ENCODE measurements around the gene GPC3. TPM values are rescaled to one million over a fixed set of nuclear protein-coding genes. Genes with fewer than 3 reads are reported as not detected.

GPC3 gene
- total and polyA plus RNA-seq, 2 of the 4 experiments (the other 2 are of a cell fraction) = not detected

DNA sequence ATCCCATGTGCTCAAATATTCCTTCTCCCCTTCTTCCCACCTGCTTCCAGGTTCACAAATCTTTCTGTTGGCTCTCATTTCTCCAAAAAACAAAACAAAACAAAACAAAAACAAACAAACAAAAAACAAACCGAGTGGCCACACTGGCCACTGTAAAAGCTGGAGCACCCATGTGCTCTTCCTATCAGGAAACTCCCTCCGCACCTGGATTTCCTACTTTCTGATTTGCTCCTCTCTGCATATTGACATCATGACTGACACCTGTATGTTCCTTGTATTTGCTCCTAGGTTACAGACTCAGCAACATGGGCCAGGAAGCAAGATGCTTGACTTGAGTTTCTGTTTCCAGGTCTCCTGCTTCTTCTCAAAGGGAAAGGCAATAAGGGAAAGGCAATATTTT, 258.8 kb downstream of the GPC3 start:
- ATAC-seq (ENCODE audit: low read depth) = no peak
- Histone ChIP-seq H3K23ac (ENCODE audit: low read depth, low read length) (no peak overlapping the region), H2BK5ac (ENCODE audit: low read depth, low read length, poor library complexity, severe bottlenecking) (peak overlapping the region; percentile 57), H3K56ac (ENCODE audit: extremely low read depth, insufficient read depth, low read length) (0 out of 2 replicates have a peak overlapping the region, but pooled peaks have one; percentile 26), H3K14ac (replicated peaks; ENCODE audit: low read depth, low read length) (no peak overlapping the region; the same call in 1 of the 2 replicates), H3K9ac (ENCODE audit: low read depth, low read length) (no peak overlapping the region), H2AK5ac (ENCODE audit: low read depth, low read length) (0 out of 2 replicates have a peak overlapping the region, but pooled peaks have one; percentile 48), H2AFZ (replicated peaks; ENCODE audit: low read length, poor library complexity) (peak overlapping the region; percentile 24), H3K27ac (ENCODE audit: insufficient read depth, low read length) (no peak overlapping the region), H2BK120ac (ENCODE audit: low read depth, low read length) (peak overlapping the region; percentile 68), H3K4ac (ENCODE audit: low read depth, low read length) (peak overlapping the region; percentile 62; the same call in 1 of the 2 replicates), H3K18ac (ENCODE audit: low read depth, low read length) (peak overlapping the region; percentile 13; the same call in 1 of the 2 replicates), H3K79me1 (ENCODE audit: low read depth in 1 of 2, low read length in 2 of 2) (no peaks in the 10 kb centered on the region), H3K36me3 (ENCODE audit: control insufficient read depth, insufficient read depth, low read length) (no peaks in the 10 kb centered on the region), H4K5ac (ENCODE audit: low read depth, low read length) (no peak overlapping the region), H4K91ac (ENCODE audit: insufficient read depth, low read depth, low read length) (peak overlapping the region; percentile 21; the same call in 1 of the 2 replicates), H2BK20ac (ENCODE audit: low read depth, low read length) (no peak overlapping the region; the same call in 1 of the 2 replicates), H3K4me1 (ENCODE audit: control insufficient read depth, insufficient read depth, low read length) (peaks cover 2% of the 10 kb centered on the region; the same call in 1 of the 2 replicates), H2AK9ac (replicated peaks; ENCODE audit: low read depth, low read length, poor library complexity) (no peak overlapping the region), H3K9me1 (ENCODE audit: insufficient read depth, low read length) (no peaks in the 10 kb centered on the region; the same call in 1 of the 2 replicates), H3K4me2 (ENCODE audit: low read depth, low read length) (peak overlapping the region; percentile 33; the same call in 1 of the 2 replicates), H4K20me1 (ENCODE audit: insufficient read depth, low read length) (no peaks in the 10 kb centered on the region), H4K8ac (ENCODE audit: low read depth in 2 of 2, low read length in 2 of 2) (peak overlapping the region in 1 of 2 experiments; percentile 26; a peak in 1 of 4 replicates), H3K27me3 (ENCODE audit: control insufficient read depth, insufficient read depth, low read length) (no peaks in the 10 kb centered on the region; the same call in 1 of the 2 replicates), H3K4me3 (ENCODE audit: insufficient read depth, low read depth, low read length) (no peak overlapping the region), H2BK15ac (ENCODE audit: low read depth, low read length) (peak overlapping the region; percentile 12; the same call in 1 of the 3 replicates), H3K9me3 (ENCODE audit: control insufficient read depth, insufficient read depth, low read length) (no peaks in the 10 kb centered on the region)
- no TSS peak for BruUV-seq (replicated peaks)
- dilution Hi-C loops (cut with HindIII; ENCODE audit: low sequenced_read_pairs, unreplicated experiment) (no loop called here), in situ Hi-C loops (cut with MboI; ENCODE audit: low sequenced_read_pairs) (no loop called here), intact Hi-C loops (cut with micrococcal nuclease) (no loop called here)
- DNase-seq = no peak
- POLR2A ChIA-PET (ENCODE audit: unreplicated experiment) = no interaction called here
- TF ChIP-seq RFX5 (IDR thresholded peaks at IDR 0.05; ENCODE audit: low read depth, low read length) (no peak), FOS (IDR thresholded peaks at IDR 0.05; ENCODE audit: low read depth, low read length) (no peak), CHD1 (IDR thresholded peaks at IDR 0.05; ENCODE audit: low read depth, low read length) (no peak), BHLHE40 (IDR thresholded peaks at IDR 0.05; ENCODE audit: low read depth, low read length) (no peak), CEBPB (IDR thresholded peaks at IDR 0.05; ENCODE audit: low read depth, low read length) (no peak), MXI1 (IDR thresholded peaks at IDR 0.05; ENCODE audit: borderline replicate concordance, low read depth, low read length) (no peak), MAZ (IDR thresholded peaks at IDR 0.05; ENCODE audit: borderline replicate concordance, low read depth, low read length) (no peak), NFE2L2 (IDR thresholded peaks at IDR 0.05; ENCODE audit: low read depth, low read length) (no peak), RAD21 (IDR thresholded peaks at IDR 0.05; ENCODE audit: low read length) (no peak), RCOR1 (IDR thresholded peaks at IDR 0.05; ENCODE audit: insufficient replicate concordance, low read length) (no peak), SMC3 (IDR thresholded peaks at IDR 0.05; ENCODE audit: low read depth, low read length) (no peak), MAFK (IDR thresholded peaks at IDR 0.05; ENCODE audit: low read depth, low read length) (no peak), POLR2A (IDR thresholded peaks at IDR 0.05; ENCODE audit: low read depth, low read length) (no peak), USF2 (IDR thresholded peaks at IDR 0.05; ENCODE audit: low read depth, low read length) (no peak)
- TF ChIP-seq, protein P1, sequence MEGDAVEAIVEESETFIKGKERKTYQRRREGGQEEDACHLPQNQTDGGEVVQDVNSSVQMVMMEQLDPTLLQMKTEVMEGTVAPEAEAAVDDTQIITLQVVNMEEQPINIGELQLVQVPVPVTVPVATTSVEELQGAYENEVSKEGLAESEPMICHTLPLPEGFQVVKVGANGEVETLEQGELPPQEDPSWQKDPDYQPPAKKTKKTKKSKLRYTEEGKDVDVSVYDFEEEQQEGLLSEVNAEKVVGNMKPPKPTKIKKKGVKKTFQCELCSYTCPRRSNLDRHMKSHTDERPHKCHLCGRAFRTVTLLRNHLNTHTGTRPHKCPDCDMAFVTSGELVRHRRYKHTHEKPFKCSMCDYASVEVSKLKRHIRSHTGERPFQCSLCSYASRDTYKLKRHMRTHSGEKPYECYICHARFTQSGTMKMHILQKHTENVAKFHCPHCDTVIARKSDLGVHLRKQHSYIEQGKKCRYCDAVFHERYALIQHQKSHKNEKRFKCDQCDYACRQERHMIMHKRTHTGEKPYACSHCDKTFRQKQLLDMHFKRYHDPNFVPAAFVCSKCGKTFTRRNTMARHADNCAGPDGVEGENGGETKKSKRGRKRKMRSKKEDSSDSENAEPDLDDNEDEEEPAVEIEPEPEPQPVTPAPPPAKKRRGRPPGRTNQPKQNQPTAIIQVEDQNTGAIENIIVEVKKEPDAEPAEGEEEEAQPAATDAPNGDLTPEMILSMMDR (conservative IDR thresholded peaks at IDR 0.05; ENCODE audit: low read depth, low read length) = no peak
- TF ChIP-seq, protein P2, sequence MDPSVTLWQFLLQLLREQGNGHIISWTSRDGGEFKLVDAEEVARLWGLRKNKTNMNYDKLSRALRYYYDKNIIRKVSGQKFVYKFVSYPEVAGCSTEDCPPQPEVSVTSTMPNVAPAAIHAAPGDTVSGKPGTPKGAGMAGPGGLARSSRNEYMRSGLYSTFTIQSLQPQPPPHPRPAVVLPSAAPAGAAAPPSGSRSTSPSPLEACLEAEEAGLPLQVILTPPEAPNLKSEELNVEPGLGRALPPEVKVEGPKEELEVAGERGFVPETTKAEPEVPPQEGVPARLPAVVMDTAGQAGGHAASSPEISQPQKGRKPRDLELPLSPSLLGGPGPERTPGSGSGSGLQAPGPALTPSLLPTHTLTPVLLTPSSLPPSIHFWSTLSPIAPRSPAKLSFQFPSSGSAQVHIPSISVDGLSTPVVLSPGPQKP (IDR thresholded peaks at IDR 0.05; ENCODE audit: borderline replicate concordance, low read depth, low read length) = no peak
- no CpG with 5 or more reads among the region's 2 CpGs for WGBS, 2 experiments (ENCODE audit: extremely low coverage in 2 of 2, insufficient read length in 1 of 2)
- CTCF ChIA-PET = no interaction called here

Measured in IMR-90 (cell line).